Large intestine (tissue), 3 donors: Measurements from ENCODE around the gene DGKG. TPM values are rescaled to one million over a fixed set of nuclear protein-coding genes. Genes with fewer than 3 reads are reported as not detected.
A peak's percentile ranks its signal among the peaks of the same experiment; 100 is the strongest.

Experiments
- DNase-seq, 2 donors: peaks; one replicate each; pipeline versions ENCODE4 v3.0.0 to v3.0.0-alpha.2; 2013
- H3K27ac ChIP-seq: one replicate; pipeline ENCODE4 v1.5.1; 2013; ENCODE audit warnings: low read length
- H3K27me3 ChIP-seq: 2 replicates; pipeline ENCODE4 v1.6.1; 2013; ENCODE audit warnings: low read length; ENCODE audit not compliant: control insufficient read depth, insufficient read depth
- H3K36me3 ChIP-seq: 2 replicates; pipeline ENCODE4 v1.6.1; 2013; ENCODE audit warnings: low read length; ENCODE audit not compliant: control insufficient read depth, insufficient read depth
- H3K4me1 ChIP-seq: one replicate; pipeline ENCODE4 v1.6.1; 2013; ENCODE audit warnings: low read length; ENCODE audit not compliant: control insufficient read depth, insufficient read depth
- H3K4me3 ChIP-seq: one replicate; pipeline ENCODE4 v1.5.1; 2013; ENCODE audit warnings: low read length
- H3K9me3 ChIP-seq: one replicate; pipeline ENCODE4 v1.6.1; 2013; ENCODE audit warnings: mild to moderate bottlenecking, low read depth, low read length, moderate library complexity; ENCODE audit not compliant: control insufficient read depth
- WGBS: methylation state at CpG from one replicate; pipeline ENCODE4 v1.1.5; 2013; ENCODE audit warnings: low lambda C conversion rate; ENCODE audit not compliant: insufficient coverage; 5-methylcytosine and 5-hydroxymethylcytosine counted together
- polyA plus RNA-seq: library from polyadenylated mRNA; unstranded; fragments of 120-200 nt; gene quantifications from one replicate; pipeline ENCODE4 v1.2.1, GENCODE V29; 2013

The DGKG gene
- polyA plus RNA-seq, 1 donor: 4.8 TPM

DNA sequence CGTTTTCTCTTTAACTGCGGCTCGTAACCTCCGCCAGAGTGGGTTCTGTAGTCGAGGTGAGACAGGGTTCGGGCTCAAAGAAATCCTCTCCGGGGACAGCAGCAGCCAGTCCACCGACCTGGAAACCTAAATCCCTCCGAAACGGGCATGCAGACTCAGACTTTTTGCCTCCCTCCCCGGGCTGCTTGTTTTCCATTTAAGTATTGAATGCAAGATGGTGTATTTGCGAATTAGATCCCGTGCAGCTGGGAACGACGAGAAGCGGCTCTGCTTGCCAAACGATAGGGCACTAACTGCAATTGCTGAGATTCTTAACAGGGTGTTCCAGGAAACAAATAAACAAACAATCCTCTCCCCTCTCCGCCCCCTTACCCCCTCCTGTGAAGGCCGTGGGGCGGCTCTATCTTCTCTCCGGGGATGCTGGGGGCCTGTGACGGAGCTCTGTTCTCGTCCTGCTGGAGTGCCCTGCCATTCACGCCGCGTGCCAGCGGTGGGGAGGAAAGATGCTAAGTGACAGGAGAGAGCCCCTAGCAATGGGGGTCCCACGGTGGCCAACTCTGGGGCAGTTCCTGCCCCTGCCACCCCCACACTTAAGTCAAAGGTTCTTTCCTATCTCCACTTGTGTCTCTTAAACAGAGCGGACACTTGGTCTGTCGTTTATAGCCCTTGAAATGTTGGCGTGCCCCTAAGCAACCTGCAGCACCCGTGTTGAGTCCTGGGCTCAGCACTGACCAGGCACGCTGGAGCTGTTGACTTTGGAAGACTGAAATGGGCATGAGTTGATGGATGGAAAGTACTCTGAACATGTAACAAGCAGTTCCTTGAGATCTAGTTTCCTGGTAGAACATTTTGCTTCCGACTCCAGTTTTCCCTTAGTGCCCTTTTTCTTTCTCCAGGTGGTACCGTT lies 251.9 kb downstream of the DGKG start:
- H3K4me3 ChIP-seq: peak overlapping the region; percentile 54
- H3K27ac ChIP-seq: peak overlapping the region; percentile 45
- no peaks in the 10 kb centered on the region for H3K36me3 ChIP-seq
- WGBS: 0% methylated on average over 2 of the region's 35 CpGs
- no peaks in the 10 kb centered on the region for H3K9me3 ChIP-seq
- peaks cover 15% of the 10 kb centered on the region for H3K4me1 ChIP-seq
- peak in 1 of 2 donors; percentile 54 for DNase-seq
- H3K27me3 ChIP-seq: peaks cover 28% of the 10 kb centered on the region

DNA sequence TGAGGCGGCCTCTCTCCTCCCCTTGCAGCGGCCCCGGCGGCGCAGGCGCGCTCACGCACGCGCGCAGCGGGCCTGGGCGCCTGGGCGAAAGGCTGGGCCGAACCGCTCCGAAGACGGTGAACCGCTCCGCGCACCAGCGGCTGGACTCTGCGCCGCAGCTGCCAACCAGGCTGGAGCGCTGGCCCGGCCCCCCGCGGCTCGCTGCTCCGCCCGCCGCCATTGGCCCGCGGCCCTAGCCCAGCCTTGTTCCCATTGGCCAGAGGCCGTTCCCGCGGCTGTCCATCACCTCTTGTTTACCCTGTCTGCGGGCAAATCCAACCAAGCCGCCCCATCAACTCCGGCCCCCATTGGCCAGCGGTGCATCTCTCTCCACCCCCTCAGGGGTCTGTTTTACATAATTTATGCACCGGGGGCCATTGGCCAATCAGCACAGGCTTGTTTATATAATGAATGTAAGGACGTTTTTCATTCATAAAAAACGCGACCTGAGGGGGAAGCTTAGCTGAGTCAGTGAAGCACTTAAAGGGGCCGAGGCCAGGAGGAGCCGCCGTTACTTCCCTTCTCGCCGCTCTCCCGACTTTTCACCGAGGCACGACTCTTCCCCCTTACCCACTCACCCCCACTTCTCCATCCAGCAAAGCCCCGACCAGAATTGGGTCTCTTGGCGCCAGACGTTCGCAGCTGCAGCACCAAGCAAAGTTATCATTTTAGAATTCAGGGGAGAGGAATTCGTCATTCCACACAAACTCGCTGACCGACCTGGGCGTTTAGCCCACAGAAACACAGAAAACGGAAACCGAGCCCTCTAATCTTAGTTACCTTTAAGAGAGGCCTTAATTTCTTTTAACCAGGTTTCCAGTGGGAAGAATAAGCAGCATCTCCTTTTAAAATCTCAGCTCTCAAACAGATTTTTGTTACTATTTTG lies 252.8 kb downstream of the DGKG start, which contains the start of gene ETV5:
TSS of gene ETV5 (minus strand) at position 149 of the 925 bp plus-strand sequence. CDS start 3,221 bp downstream, outside the sequence.
- H3K27me3 ChIP-seq: peaks cover 28% of the 10 kb centered on the region
- WGBS: 0% methylated on average over 2 of the region's 63 CpGs
- no peaks in the 10 kb centered on the region for H3K36me3 ChIP-seq
- H3K4me1 ChIP-seq: peaks cover 15% of the 10 kb centered on the region
- H3K4me3 ChIP-seq: peak within 1 kb of the TSS; percentile 54
- no peaks in the 10 kb centered on the region for H3K9me3 ChIP-seq
- peak; percentile 99 to 100 for DNase-seq
- H3K27ac ChIP-seq: peak within 1 kb of the TSS; percentile 45

DNA sequence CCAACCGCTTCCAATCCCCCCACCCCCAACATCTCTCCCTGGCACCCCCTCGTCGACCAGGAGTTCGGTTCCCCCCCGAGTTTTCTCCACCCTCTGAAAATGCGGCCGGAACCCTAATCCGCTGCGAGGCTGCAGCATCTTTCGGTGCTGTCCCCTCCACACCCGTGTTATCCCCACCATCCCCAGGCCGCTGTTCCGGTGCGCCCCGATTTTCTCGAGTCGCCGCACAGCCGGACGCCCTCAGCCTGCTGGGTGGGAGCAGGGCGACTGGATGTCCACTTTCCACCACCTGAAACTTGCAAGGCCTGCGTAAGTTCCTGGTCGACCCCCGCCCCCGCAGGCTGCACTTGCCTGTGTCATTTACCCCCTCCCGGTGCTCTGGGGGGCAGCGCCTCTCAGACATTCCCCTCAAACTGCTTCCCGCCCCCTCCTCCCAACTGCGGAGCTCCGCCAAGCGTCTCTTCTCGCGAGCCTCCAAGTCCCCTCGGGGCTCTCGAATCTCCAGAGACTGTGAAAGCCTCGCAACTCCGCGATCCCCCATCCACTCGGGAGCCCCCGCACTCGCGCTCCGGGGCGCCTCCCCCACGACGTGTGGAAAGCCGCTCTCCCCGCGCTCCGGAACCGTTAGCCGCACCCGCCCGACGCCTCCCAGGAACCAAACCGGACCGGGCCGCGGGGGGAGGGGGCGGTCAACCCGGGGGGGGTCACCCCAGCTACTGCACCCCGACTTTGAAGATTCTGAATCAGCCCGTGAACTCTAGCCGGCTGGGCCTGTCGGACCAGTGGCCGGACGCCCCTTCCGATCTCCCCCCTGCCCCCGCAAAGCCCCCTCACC lies 253.7 kb downstream of the DGKG start:
- no CpG with 5 or more reads among the region's 69 CpGs for WGBS
- H3K27me3 ChIP-seq: peaks cover 26% of the 10 kb centered on the region
- peaks cover 15% of the 10 kb centered on the region for H3K4me1 ChIP-seq
- no peaks in the 10 kb centered on the region for H3K36me3 ChIP-seq
- no peaks in the 10 kb centered on the region for H3K9me3 ChIP-seq
- H3K27ac ChIP-seq: no peak overlapping the region
- DNase-seq: peak; percentile 24 to 53
- H3K4me3 ChIP-seq: peak overlapping the region; percentile 45

DNA sequence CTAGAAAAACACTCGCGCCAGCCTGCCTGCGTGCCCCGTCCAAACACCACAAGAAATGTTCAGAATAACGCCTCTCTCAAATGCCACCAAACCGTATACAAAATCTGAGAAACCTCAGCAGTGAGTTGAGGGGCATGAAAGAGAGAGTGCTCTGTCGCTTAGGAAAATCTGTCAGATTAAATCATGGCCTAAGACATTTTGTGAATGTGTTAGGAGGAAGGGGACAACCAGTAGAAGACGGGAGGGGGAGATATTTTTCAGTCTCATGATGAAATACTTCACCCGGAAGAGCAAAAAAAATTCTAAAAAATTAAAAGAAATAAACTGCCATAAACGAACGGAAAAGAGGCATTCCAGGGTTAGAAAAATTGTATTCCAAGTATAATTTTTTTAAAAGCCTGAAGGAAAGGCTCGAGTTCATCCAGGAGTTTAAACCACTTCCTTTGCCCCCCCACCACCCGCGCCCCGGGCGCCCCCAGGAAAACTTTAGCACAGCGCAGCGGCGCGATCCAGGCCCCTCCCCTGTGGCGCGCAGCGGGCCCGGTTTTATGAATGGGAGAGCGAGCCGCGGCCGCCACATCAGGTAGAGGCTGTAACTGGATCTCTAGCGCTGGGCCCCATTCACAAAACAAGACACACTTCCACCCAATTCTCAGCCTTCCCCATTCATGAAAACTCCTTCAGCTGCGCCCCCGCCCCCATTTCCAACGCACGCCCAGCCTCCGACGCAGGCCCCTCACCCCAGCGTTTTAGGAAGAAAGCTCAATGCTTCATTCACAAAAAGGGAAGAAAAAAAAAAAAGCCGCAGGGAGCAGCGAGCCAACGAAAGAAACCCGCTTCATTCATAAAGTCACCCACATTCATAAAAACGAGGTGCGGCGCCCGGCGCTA lies 254.6 kb downstream of the DGKG start:
- DNase-seq: peak; percentile 20 to 64
- Histone ChIP-seq H3K4me3 (peak overlapping the region; percentile 45), H3K4me1 (peaks cover 15% of the 10 kb centered on the region), H3K9me3 (no peaks in the 10 kb centered on the region), H3K27ac (no peak overlapping the region), H3K36me3 (no peaks in the 10 kb centered on the region), H3K27me3 (peaks cover 26% of the 10 kb centered on the region)
- 0% methylated on average over 5 of the region's 45 CpGs for WGBS

DNA sequence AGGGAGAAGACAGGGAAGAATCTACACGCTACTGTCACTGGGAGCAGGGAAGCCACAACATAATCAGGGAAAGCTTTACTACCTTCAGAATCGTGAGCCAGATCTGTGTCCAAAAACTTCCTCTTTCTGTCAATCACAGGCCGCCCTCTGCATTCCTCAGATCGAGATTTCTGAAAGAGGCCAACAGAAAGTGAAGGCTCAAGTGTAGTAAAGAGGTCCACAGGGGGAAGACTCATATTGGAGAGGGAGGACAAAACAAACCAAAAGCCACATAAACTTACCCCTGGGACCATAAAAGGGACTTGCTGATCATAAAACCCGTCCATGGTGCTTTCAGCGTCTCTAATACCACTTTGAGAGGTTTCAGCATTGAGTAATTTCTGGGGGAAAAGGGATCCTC lies 256.5 kb downstream of the DGKG start:
- H3K27me3 ChIP-seq: peaks cover 13% of the 10 kb centered on the region

DNA sequence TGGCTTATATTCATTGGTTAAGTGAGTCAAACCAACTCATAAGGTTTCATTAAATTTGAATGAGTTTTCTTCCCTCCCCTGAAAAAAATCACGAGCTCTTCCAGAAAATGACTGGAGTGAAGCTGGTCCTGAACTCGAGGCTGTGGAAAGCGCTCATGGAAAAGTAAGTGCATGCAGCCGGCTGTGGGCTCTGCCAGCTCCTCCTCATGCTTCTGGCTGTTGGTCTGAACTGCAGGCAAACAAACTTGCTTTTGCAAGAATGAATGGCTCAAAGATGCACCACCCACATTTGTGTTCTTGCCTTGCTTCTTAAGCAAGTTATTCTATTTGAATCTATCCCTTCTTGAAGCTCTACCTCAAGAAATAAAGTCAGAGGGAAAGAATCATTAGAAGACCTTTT lies 259.3 kb downstream of the DGKG start:
- peaks cover 5% of the 10 kb centered on the region for H3K4me1 ChIP-seq
- no peak overlapping the region for H3K4me3 ChIP-seq
- H3K9me3 ChIP-seq: no peaks in the 10 kb centered on the region
- DNase-seq: no peak
- H3K27me3 ChIP-seq: peaks cover 11% of the 10 kb centered on the region
- no peaks in the 10 kb centered on the region for H3K36me3 ChIP-seq
- H3K27ac ChIP-seq: no peak overlapping the region
- no CpG with 5 or more reads among the region's 4 CpGs for WGBS

More for the DNA sequence above, 256.5 kb downstream of the DGKG start:
- no CpG with 5 or more reads among the region's 6 CpGs for WGBS
- no peak for DNase-seq
- Histone ChIP-seq H3K27ac (no peak overlapping the region), H3K9me3 (no peaks in the 10 kb centered on the region), H3K4me1 (peaks cover 7% of the 10 kb centered on the region), H3K36me3 (no peaks in the 10 kb centered on the region), H3K4me3 (no peak overlapping the region)

DNA sequence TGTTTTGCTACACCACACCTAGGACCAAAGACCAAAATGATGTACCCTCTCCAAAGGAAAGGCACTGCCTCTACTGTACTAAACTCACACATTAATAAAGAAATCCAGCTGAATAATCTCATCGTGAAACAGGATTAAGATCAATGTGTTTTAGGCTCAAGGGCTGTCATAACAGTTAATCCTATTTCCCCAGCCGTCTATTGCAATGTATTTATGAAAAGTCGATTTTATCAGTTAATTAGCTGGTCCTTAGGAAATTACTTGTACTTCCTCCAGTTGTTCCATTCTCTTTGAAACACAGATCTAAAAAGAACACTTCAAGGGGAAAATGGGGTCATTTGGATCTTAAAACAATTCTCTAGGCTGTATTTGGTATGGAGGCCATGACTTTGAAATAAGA lies 261.6 kb downstream of the DGKG start:
- Histone ChIP-seq H3K4me1 (peaks cover 22% of the 10 kb centered on the region), H3K27me3 (no peaks in the 10 kb centered on the region), H3K27ac (no peak overlapping the region), H3K9me3 (no peaks in the 10 kb centered on the region), H3K36me3 (no peaks in the 10 kb centered on the region), H3K4me3 (no peak overlapping the region)
- WGBS: no CpG with 5 or more reads among the region's 3 CpGs
- no peak for DNase-seq

DNA sequence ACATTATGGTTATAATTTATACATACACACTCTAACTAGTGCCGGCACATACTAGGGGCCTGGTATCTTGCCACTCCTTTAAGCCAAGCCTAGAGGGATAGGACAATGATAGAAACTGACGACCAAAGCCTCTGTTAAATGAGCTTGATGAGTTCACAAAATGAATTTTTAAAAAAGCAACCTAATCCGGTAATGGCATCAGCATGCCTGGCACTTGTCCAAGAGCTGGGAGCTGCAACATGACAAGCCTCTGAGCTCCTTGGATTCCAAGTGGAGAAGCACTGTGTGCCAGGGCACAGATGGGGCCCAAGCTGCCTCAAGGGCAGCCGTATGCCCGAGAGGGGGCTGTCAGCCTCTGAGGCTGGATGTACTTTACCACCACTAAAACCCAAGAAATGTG lies 262.9 kb downstream of the DGKG start:
- WGBS: no CpG with 5 or more reads among the region's 5 CpGs
- no peak for DNase-seq
- Histone ChIP-seq H3K4me3 (no peak overlapping the region), H3K4me1 (peaks cover 26% of the 10 kb centered on the region), H3K9me3 (no peaks in the 10 kb centered on the region), H3K36me3 (no peaks in the 10 kb centered on the region), H3K27ac (no peak overlapping the region), H3K27me3 (no peaks in the 10 kb centered on the region)

DNA sequence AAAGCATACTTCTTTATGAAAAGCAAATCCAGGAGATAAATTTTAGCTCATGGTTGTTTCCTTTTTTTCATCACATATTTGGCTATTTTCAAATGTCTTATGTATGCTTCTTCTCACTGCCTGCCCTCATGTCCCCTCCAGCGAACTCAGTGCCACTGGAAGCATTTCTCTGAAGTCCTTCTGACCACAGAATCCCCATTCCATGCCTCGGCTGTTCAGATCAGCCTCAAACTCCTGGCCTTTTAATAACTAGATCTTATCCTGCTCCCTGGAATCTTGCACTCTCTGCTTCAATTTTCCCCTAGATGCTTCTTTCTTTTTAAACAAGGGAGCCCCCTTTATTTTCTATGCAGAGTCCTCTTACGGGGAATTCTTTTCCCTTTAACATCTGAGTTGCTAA lies 263.3 kb downstream of the DGKG start:
- Histone ChIP-seq H3K9me3 (no peaks in the 10 kb centered on the region), H3K36me3 (no peaks in the 10 kb centered on the region), H3K27me3 (no peaks in the 10 kb centered on the region), H3K4me1 (peaks cover 26% of the 10 kb centered on the region), H3K27ac (no peak overlapping the region), H3K4me3 (no peak overlapping the region)
- no CpG with 5 or more reads among the region's 3 CpGs for WGBS
- no peak for DNase-seq
